ENCODE results near the gene CEP295NL.

The CEP295NL gene

DNA sequence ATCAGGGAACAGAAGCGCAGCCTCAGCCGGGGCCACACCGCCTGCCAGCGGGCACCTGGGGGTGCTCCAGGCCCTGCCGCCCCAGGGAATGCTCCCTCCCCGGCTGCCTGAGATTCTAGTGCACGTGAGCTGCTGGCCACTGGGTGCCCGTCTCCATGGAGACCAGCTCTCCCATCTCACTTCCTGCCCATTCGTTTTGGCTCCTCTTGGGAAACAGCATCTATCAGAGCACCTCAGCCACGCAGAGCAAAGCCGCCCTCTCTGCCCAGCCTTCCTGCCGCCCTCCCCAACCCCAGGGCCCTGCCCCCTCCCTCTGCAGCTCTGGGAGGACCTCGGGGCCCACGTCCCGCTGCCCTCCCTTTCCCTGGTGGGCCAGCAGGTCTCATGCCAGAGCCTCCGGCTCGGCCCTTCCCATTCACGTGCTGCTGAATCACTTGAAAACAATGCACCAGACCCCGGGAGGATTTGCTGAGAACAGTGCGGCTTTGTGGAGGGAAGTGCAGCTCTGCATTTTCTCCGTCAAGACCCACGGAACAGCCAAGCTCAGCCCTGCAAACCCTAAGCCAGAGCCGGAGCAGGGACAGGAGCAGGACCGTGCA is 19.4 kb downstream of the CEP295NL start:
- no peaks in the 10 kb centered on the region for H3K9me3 ChIP-seq
- peaks cover 26% of the 10 kb centered on the region for H3K4me1 ChIP-seq
- peak; percentile 88 for DNase-seq
- TF ChIP-seq, protein P1, sequence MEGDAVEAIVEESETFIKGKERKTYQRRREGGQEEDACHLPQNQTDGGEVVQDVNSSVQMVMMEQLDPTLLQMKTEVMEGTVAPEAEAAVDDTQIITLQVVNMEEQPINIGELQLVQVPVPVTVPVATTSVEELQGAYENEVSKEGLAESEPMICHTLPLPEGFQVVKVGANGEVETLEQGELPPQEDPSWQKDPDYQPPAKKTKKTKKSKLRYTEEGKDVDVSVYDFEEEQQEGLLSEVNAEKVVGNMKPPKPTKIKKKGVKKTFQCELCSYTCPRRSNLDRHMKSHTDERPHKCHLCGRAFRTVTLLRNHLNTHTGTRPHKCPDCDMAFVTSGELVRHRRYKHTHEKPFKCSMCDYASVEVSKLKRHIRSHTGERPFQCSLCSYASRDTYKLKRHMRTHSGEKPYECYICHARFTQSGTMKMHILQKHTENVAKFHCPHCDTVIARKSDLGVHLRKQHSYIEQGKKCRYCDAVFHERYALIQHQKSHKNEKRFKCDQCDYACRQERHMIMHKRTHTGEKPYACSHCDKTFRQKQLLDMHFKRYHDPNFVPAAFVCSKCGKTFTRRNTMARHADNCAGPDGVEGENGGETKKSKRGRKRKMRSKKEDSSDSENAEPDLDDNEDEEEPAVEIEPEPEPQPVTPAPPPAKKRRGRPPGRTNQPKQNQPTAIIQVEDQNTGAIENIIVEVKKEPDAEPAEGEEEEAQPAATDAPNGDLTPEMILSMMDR (IDR thresholded peaks at IDR 0.05; ENCODE audit: low read depth, low read length): no peak
- H3K4me3 ChIP-seq (ENCODE audit: low read depth, low read length): peak overlapping the region; percentile 47
- no peaks in the 10 kb centered on the region for H3K36me3 ChIP-seq
- H3K27me3 ChIP-seq: no peaks in the 10 kb centered on the region

DNA sequence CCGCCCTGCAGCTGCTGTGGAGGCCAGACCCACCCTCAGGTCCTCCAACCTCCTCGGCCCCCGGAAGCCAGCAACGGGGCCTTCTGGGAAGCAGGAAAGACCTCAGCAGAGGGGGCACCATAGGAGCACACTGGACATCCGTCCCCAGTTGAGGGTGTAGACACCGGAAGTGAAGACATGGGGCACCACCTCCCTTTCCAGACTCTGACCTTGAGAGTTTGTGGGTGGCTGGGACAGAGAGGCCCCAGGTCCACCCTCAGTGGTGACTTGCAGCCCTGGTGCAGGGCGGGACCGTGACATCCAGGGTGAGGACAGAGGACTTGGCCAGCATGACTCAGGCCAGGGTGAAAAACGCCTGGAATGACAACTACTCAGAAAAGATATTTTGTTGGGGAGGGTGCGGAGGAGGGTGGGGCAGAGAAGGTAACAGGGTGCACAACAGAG is 19.9 kb downstream of the CEP295NL start:
- Histone ChIP-seq H3K27me3 (no peaks in the 10 kb centered on the region), H3K36me3 (no peaks in the 10 kb centered on the region), H3K4me1 (peaks cover 26% of the 10 kb centered on the region), H3K9me3 (no peaks in the 10 kb centered on the region), H3K4me3 (ENCODE audit: low read depth, low read length) (peak overlapping the region; percentile 47)
- peak; percentile 84 for DNase-seq
- TF ChIP-seq, protein P1 (IDR thresholded peaks at IDR 0.05; ENCODE audit: low read depth, low read length): no peak

DNA sequence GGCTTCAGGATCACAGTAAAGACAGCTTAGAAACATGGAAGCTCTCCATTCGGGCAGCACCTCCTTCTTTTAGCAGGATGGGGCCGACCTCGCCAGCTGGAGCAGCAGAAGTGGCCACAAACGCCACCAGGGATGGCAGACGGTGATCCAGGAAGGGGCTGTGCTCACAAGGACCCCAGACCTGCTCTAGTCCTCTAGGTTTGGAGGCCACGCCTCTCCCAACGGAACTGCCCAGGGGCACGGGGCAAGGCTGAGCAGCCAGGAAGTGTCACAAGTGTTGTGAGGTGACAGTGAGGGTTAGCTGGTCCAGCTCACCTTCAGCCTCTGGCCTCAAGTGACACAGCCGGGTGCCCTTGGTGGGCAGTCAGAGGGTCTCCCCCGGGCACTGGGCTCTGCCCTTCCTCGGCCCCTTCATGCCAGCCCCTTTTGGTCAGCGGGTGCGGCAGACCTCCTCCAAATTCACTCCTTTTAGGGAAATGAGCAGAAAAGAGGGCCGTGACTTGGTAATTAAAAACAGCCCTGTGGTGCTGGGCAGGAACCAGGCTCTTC is 20.4 kb downstream of the CEP295NL start:
- peak overlapping the region; percentile 47 for H3K4me3 ChIP-seq (ENCODE audit: low read depth, low read length)

DNA sequence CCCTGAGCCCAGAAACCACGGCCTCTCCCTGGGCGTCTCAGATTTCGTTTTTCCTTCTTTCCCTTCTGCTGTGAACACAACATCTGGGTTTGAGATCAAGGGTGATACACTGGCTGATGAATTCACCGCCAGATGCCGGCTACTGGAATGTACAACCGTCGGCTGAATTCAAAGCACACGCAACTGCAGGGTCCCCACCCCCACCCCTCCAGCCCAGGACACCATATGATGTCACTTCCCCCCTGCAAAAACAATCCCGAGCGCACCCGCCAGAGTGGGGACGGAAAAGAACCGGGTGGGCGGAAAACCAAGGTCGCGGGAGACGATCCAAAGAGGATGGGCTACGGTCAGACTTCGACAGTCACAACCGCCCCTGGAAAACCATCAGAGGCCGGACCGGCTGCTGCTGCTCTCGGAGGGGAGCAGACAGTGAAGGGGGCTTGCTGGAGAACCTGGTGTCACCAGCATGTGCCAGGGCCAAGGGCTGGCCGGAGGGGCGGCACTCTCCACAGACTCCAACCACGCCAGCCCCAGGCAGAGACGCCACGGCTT is 23.3 kb downstream of the CEP295NL start:
- no peak for DNase-seq
- H3K27me3 ChIP-seq: no peaks in the 10 kb centered on the region
- H3K4me1 ChIP-seq: peaks cover 32% of the 10 kb centered on the region
- TF ChIP-seq, protein P1 (IDR thresholded peaks at IDR 0.05; ENCODE audit: low read depth, low read length): no peak
- H3K9me3 ChIP-seq: no peaks in the 10 kb centered on the region
- no peaks in the 10 kb centered on the region for H3K36me3 ChIP-seq
- no peak overlapping the region for H3K4me3 ChIP-seq (ENCODE audit: low read depth, low read length)

More for the DNA sequence above, 20.4 kb downstream of the CEP295NL start:
- Histone ChIP-seq H3K4me1 (peaks cover 26% of the 10 kb centered on the region), H3K27me3 (no peaks in the 10 kb centered on the region), H3K9me3 (no peaks in the 10 kb centered on the region), H3K36me3 (no peaks in the 10 kb centered on the region)
- TF ChIP-seq, protein P1 (IDR thresholded peaks at IDR 0.05; ENCODE audit: low read depth, low read length): no peak
- DNase-seq: peak; percentile 59

DNA sequence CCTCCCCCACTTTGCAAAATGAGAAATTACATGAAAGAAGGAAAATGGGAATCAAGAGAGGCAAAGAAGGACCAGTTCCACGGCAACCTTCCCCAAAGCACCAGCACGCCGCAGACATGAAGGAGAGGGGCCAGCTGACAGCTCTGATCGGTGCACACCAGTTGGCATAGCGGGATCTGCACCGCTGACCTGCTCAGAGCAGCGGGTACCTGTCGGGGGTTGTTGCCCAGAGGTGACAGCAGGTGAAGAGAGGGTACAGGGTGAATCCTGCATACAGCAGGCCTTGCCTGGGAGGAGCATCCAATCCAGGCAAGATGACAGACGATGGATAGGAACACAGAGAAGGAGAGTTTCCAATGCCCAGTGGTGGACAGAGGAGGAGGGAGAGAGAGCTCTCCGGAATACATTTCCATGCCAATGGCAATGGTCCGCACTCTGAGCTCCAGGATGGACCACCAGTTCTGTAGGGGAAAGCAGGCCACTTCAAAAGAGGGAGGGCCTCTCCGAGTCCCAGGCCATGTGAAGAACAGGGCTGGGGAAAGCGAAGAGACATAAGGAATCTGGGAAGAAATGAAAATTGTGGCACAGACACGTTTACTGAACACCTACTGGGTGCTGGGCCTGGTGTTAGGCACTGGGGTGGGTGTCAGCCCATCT is 24.0 kb downstream of the CEP295NL start:
- TF ChIP-seq, protein P1 (IDR thresholded peaks at IDR 0.05; ENCODE audit: low read depth, low read length): no peak
- H3K4me3 ChIP-seq (ENCODE audit: low read depth, low read length): no peak overlapping the region
- H3K9me3 ChIP-seq: no peaks in the 10 kb centered on the region
- no peaks in the 10 kb centered on the region for H3K27me3 ChIP-seq
- DNase-seq: no peak
- no peaks in the 10 kb centered on the region for H3K36me3 ChIP-seq
- peaks cover 28% of the 10 kb centered on the region for H3K4me1 ChIP-seq

Measured in BE2C (cell line).